Measurements from ENCODE around the gene CCR2.

- TF ChIP-seq, protein P1, sequence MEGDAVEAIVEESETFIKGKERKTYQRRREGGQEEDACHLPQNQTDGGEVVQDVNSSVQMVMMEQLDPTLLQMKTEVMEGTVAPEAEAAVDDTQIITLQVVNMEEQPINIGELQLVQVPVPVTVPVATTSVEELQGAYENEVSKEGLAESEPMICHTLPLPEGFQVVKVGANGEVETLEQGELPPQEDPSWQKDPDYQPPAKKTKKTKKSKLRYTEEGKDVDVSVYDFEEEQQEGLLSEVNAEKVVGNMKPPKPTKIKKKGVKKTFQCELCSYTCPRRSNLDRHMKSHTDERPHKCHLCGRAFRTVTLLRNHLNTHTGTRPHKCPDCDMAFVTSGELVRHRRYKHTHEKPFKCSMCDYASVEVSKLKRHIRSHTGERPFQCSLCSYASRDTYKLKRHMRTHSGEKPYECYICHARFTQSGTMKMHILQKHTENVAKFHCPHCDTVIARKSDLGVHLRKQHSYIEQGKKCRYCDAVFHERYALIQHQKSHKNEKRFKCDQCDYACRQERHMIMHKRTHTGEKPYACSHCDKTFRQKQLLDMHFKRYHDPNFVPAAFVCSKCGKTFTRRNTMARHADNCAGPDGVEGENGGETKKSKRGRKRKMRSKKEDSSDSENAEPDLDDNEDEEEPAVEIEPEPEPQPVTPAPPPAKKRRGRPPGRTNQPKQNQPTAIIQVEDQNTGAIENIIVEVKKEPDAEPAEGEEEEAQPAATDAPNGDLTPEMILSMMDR (conservative IDR thresholded peaks at IDR 0.05; ENCODE audit: low read depth in 2 of 2), result no peak
- TF ChIP-seq EZH2phosphoT487 (IDR thresholded peaks at IDR 0.05; ENCODE audit: unreplicated experiment) (no peak), EZH2 (IDR thresholded peaks at IDR 0.05; ENCODE audit: low read depth, unreplicated experiment) (no peak), POLR2AphosphoS5 (IDR thresholded peaks at IDR 0.05; ENCODE audit: low read depth) (no peak), ZNF114 (CRISPR knock-in tag; IDR thresholded peaks at IDR 0.05) (no peak), CREB1 (CRISPR knock-in tag; IDR thresholded peaks at IDR 0.05; ENCODE audit: low read depth) (no peak), REST (IDR thresholded peaks at IDR 0.05; ENCODE audit: unreplicated experiment) (no peak), JUNB (IDR thresholded peaks at IDR 0.05; ENCODE audit: unreplicated experiment) (no peak), NANOG (IDR thresholded peaks at IDR 0.05; ENCODE audit: borderline replicate concordance) (no peak), STAT1 (IDR thresholded peaks at IDR 0.05; ENCODE audit: unreplicated experiment) (no peak)
Measured at GRCh38 chr3:46401579-46401978, 47.7 kb downstream of the CCR2 start.

All from GM23338 (cell line).